ENCODE data around the gene MCTP2. TPM values are rescaled to one million over a fixed set of nuclear protein-coding genes. Genes with fewer than 3 reads are reported as not detected.

MCTP2 gene
- total and polyA plus RNA-seq, 2 of the 8 experiments (the other 6 are each of a cell fraction or from before 2014, with no cell fraction given): 3.4 to 4.5 TPM

DNA sequence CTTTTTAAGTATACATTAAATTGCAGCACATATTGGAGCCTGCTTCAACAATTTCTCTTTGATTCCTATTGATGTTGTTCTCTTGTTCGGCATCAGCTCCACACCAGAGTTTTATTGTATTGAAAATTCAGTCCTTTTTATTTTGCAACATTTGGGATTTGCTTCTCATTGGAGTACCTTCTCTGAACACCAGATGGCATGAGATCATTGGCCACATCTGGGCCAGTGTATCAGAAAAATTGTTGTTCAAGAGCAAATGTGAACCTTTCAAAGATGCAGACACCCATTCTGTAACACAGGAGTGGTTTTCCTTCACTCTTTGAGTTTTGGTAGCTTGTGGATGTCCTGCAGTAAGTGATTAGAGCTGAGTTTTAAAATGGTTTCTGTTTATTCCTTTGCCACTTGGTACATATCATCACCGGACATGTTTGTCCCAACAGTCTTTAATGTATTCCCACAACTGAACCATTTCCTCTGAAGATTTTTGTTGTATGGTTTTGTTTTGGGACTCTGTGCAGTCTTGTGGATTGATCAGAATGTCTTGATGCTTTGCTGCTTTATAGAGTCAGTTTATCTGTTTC lies 96.1 kb downstream of the MCTP2 start:
- H3K9me3 ChIP-seq (ENCODE audit: insufficient read depth in 2 of 2, low read depth in 1 of 2, low read length in 1 of 2): no peaks in the 10 kb centered on the region
- H3K4me1 ChIP-seq (replicated peaks in 1 of 4; ENCODE audit: control insufficient read depth in 3 of 4, insufficient read depth in 4 of 4, low read length in 3 of 4): no peaks in the 10 kb centered on the region
- no peak overlapping the region for H3K27ac ChIP-seq (ENCODE audit: low read depth, low read length)
- CTCF ChIA-PET (ENCODE audit: partially characterized antibody): interaction anchor here (0.6 to 8.7 kb wide), 17 partner anchors 9 to 367 kb away, joined by 3 to 194 read pairs (median 3); no protein-coding TSS in a partner anchor
- H3K4me2 ChIP-seq (ENCODE audit: insufficient read depth in 1 of 2, low read depth in 2 of 2, low read length in 2 of 2): no peak overlapping the region
- H3K23me2 ChIP-seq (ENCODE audit: low read depth, low read length): no peaks in the 10 kb centered on the region; the same call in 1 of the 2 replicates
- no peak overlapping the region for H2BK120ac ChIP-seq (replicated peaks; ENCODE audit: low read depth, low read length)
- peak; percentile 86 for FAIRE-seq
- no peak overlapping the region for H4K91ac ChIP-seq (replicated peaks; ENCODE audit: insufficient read length, low read length)
- no peak overlapping the region for H3K56ac ChIP-seq (replicated peaks; ENCODE audit: insufficient read length, low read depth, low read length)
- no peak overlapping the region for H3K14ac ChIP-seq (ENCODE audit: insufficient read length)
- no peak overlapping the region for H4K8ac ChIP-seq (ENCODE audit: extremely low read depth, insufficient read depth, low read length)
- no peak overlapping the region for H2AFZ ChIP-seq (ENCODE audit: low read length)
- WGBS, 2 experiments (ENCODE audit: extremely low coverage in 1 of 2, insufficient coverage in 1 of 2, insufficient read length in 1 of 2, insufficient replicate concordance in 2 of 2, low coverage in 1 of 2, low lambda C conversion rate in 2 of 2, missing lambda C conversion rate in 1 of 2): 98% methylated on average over 2 of the region's 2 CpGs; no CpG with 5 or more reads in 1 of the 2 experiments
- H3K4me3 ChIP-seq (ENCODE audit: extremely low read depth in 1 of 4, insufficient read depth in 2 of 4, low read depth in 3 of 4, low read length in 4 of 4): no peak overlapping the region
- no peak overlapping the region for H2BK20ac ChIP-seq (ENCODE audit: low read length)
- no peak overlapping the region for H2BK15ac ChIP-seq (ENCODE audit: low read length)
- DNase-seq (ENCODE audit: low read depth in 1 of 2, low spot score in 2 of 2): no peak
- H3K4ac ChIP-seq (replicated peaks; ENCODE audit: insufficient read length, low read depth, low read length): no peak overlapping the region
- no peaks in the 10 kb centered on the region for H3K27me3 ChIP-seq (replicated peaks in 1 of 4; ENCODE audit: control insufficient read depth in 3 of 4, extremely low read depth in 1 of 4, insufficient read depth in 3 of 4, low read length in 3 of 4)
- no peak overlapping the region for H2BK5ac ChIP-seq (ENCODE audit: low read depth, low read length)
- H3K18ac ChIP-seq (ENCODE audit: extremely low read depth, low read length): no peak overlapping the region
- no peak overlapping the region for H2BK12ac ChIP-seq (ENCODE audit: low read depth, low read length)
- H4K20me1 ChIP-seq (replicated peaks in 1 of 2; ENCODE audit: control insufficient read depth in 1 of 2, insufficient read depth in 2 of 2, low read length in 2 of 2): no peaks in the 10 kb centered on the region
- no peak overlapping the region for H4K5ac ChIP-seq (ENCODE audit: insufficient read length, low read depth, low read length)
- no peaks in the 10 kb centered on the region for H3K79me2 ChIP-seq (ENCODE audit: control insufficient read depth in 1 of 2, insufficient read depth in 2 of 2, low read length in 2 of 2)
- no peaks in the 10 kb centered on the region for H3K36me3 ChIP-seq (ENCODE audit: control insufficient read depth in 2 of 4, insufficient read depth in 4 of 4, low read length in 3 of 4)
- no peaks in the 10 kb centered on the region for H3K79me1 ChIP-seq (ENCODE audit: low read depth, low read length)
- no peak overlapping the region for H2AK5ac ChIP-seq (ENCODE audit: low read depth, low read length)
- no peak overlapping the region for H3K9ac ChIP-seq (replicated peaks in 1 of 4; ENCODE audit: extremely low read depth in 1 of 4, low read depth in 3 of 4, low read length in 3 of 4)
- POLR2A ChIA-PET (ENCODE audit: partially characterized antibody): no interaction called here
- no peak overlapping the region for H3K23ac ChIP-seq (ENCODE audit: insufficient read length)
- no peak for TF ChIP-seq JUND (IDR thresholded peaks at IDR 0.05; ENCODE audit: low read length)
- no peak for TF ChIP-seq CHD1 (IDR thresholded peaks at IDR 0.05; ENCODE audit: low read depth, low read length)
- TF ChIP-seq EZH2 (IDR thresholded peaks at IDR 0.05; ENCODE audit: low read depth, low read length, severe bottlenecking): no peak
- TF ChIP-seq, protein P1, sequence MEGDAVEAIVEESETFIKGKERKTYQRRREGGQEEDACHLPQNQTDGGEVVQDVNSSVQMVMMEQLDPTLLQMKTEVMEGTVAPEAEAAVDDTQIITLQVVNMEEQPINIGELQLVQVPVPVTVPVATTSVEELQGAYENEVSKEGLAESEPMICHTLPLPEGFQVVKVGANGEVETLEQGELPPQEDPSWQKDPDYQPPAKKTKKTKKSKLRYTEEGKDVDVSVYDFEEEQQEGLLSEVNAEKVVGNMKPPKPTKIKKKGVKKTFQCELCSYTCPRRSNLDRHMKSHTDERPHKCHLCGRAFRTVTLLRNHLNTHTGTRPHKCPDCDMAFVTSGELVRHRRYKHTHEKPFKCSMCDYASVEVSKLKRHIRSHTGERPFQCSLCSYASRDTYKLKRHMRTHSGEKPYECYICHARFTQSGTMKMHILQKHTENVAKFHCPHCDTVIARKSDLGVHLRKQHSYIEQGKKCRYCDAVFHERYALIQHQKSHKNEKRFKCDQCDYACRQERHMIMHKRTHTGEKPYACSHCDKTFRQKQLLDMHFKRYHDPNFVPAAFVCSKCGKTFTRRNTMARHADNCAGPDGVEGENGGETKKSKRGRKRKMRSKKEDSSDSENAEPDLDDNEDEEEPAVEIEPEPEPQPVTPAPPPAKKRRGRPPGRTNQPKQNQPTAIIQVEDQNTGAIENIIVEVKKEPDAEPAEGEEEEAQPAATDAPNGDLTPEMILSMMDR (IDR thresholded peaks at IDR 0.05; ENCODE audit: control extremely low read depth in 1 of 3, insufficient read depth in 1 of 3, low read depth in 1 of 3, low read length in 3 of 3): peak in 2 of 3 experiments; percentile 55 to 62; a peak in 3 of 4 replicates
- peak; percentile 57 to 67 for TF ChIP-seq RAD21 (IDR thresholded peaks at IDR 0.05 in 1 of 2, conservative IDR thresholded peaks at IDR 0.05 in 1 of 2; ENCODE audit: low read depth in 2 of 2, low read length in 2 of 2)
